GM18951 (cell line): ENCODE results near the gene DNAI1.
"Not testable (repeated sequence)": the region's sequence is repeated elsewhere in the genome, so short reads cannot be mapped to it uniquely, and the experiment has no call there.

Source experiments
- POLR2A ChIP-seq: IDR thresholded peaks from 4 replicates; pipeline ENCODE4 v1.6.1; 2011; ENCODE audit warnings: mild to moderate bottlenecking; ENCODE audit not compliant: insufficient read length, insufficient read depth; ENCODE audit errors: extremely low read depth
- in situ Hi-C: fragments of 300-500 bp; cut with MboI; formaldehyde crosslinking; loops from one replicate; pipeline ENCODE4 v1.12.0; 2022; ENCODE audit warnings: low sequenced_read_pairs, mixed read lengths, inconsistent platforms; ENCODE audit not compliant: unreplicated experiment

DNAI1 gene

GRCh38 chr9:34456746-34457145, 1.9 kb upstream of the DNAI1 start:
- in situ Hi-C loops: no loop called here
- no peak for TF ChIP-seq POLR2A

DNA sequence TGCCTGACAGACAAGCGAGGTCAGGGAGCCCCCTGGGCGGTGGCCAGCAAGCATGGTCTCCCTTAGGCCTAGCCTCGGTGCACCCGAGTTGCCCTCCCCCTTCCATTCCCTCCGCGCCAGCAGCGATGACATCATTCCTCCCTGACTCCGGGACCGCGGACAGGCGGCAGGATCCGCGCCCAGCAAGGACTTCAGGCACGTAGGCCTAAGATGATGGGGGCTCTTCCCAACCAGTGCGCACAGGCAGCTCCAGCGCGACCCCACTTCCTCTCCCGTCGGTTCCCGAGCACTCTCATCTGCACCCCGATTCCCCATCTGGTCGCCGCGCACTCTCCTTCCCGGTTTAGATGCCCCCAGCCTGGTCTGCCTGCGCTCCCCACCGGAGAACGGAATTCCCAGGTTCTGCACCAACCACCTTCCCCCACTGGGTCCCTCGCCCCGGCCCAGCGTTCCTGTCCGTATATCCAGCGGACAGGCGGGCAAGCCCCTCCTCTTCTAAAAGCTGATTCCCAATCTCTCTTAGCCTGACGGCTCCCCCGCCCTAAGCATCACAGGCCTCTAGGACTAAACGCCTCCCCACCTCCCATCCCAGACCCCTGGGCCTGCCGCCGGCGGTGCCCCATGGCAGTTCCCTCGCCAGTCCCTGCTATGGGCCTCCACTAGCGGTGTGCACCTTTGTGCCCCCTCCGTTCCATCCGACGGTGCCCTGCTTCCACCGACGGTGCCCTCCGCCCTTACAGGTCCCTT, 1.2 kb upstream of the DNAI1 start:
- in situ Hi-C loops: no loop called here
- TF ChIP-seq POLR2A: no peak

- no peak for TF ChIP-seq POLR2A
- in situ Hi-C loops: no loop called here
Measured at GRCh38 chr9:34458959-34459340, 345 bp downstream of the DNAI1 start.

- in situ Hi-C loops: no loop called here
- no peak for TF ChIP-seq POLR2A
Measured at GRCh38 chr9:34459356-34459755, 751 bp downstream of the DNAI1 start.

- in situ Hi-C loops: no loop called here
Measured at GRCh38 chr9:34459941-34460340, 1.3 kb downstream of the DNAI1 start.

DNA sequence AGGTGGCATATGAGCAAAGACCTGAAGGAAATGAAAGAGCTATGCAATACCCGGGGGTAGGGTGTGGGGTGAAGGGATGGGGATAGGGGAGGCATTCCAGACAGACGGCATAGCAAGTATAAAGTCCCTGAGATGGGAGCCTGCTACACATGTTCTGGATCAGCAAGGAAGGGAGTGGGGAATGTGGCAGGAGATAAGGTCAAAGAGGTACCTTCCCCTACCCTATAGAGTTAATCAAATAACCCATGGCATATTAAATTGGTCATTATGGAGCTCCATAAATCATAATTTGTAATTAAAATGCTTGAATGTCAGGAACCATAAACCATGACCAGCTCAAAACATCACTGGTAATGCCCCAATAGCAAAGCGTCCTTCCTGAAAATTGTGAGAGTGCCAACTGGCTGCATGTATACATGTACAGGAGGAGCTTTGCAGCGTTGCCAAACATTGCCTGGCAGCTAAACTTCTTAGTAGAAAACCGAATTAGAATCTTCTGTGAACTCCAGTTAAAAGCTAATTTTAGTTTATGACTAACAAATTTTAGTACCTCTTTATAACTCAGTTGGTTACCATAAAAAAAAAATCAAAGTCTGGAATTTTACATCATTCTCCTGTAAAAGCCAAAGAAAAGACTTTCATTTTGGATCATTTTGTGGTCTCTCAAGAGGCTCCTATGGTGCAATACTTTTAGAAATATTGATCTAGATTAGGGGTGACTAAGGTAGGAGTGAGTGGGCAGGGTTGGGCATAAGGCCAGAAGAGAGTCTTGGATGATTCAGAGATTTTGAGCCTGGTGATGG, 4.7 kb downstream of the DNAI1 start:
- in situ Hi-C loops: no loop called here
- TF ChIP-seq POLR2A: no peak

More at GRCh38 chr9:34459941-34460340, 1.3 kb downstream of the DNAI1 start:
- TF ChIP-seq POLR2A: no peak

DNA sequence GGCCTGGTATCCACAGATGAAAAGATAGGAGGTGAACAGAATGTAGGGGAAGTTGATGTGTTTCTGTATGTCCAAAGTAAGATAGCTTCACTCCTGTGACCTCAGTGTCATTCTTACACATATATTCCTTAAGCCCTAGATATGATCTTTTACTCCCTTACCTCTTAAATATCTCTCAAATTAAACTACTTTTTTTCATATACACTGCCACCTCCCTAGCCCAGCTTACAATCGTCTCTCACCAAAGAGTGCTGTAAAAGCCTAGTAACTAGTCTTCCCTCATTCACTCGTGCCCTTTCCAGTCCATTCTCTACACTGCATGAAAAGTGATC, 5.3 kb downstream of the DNAI1 start:
- no peak for TF ChIP-seq POLR2A
- in situ Hi-C loops: no loop called here

DNA sequence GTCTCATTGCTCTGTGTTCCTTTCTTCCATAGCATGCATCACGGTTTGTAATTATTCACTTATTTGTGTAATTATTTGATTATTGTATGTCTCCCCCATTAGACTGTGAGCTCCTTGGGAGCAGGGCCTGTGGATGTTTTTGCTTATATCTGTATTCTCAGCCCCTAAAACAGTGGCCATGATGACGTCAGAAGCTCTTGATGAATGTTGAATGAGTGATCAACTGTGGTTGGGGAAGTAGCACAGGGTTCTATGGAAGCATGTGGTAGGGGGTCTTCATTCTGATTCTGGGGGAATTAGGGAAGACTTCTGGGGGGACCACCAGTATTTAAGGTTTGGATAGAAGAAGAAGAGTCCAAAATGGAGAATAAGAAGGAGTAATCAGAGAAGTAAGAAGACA, 6.0 kb downstream of the DNAI1 start:
- in situ Hi-C loops: no loop called here
- TF ChIP-seq POLR2A: no peak

GRCh38 chr9:34465468-34465867, 6.9 kb downstream of the DNAI1 start:
- no peak for TF ChIP-seq POLR2A
- in situ Hi-C loops: no loop called here

DNA sequence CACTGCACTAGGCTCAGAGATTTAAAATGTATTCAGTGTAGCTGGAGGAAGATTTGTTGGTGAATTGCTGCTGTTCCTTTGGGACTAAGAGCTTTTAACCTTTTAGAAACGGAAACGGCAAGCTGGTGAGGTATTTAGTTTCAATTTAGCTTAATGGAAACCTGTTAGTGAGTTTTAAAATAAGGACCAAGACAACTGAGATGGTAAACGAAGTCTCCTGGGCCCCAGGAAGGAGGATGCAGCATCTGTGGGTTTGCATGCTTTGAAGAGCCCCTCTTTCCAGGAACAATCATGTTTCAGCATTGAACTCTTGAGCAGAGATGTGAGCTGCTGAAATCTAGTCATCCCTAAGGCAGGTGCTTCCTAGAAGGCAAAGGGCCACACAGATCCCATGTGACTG, 16.5 kb downstream of the DNAI1 start:
- no peak for TF ChIP-seq POLR2A
- in situ Hi-C loops: no loop called here

DNA sequence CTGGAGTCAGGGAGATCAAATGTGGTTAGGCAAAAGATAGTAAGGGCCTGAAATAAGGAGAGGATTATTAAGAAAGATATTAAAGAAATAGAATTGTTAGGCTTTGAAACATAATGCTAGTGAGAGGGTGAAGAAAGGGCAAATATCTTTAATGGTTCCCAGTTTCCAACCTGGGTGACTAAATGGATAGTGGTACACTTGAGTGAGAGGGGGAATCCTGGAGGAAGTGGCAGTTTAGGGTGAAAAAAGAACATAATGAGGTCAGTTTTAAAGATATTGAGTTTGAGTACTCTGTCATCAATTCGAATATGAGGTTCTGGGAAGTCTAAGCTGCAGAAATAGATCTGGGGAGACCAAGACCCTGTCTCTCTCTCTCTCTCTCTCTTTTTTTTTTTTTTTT, 18.9 kb downstream of the DNAI1 start:
- TF ChIP-seq POLR2A: no peak

DNA sequence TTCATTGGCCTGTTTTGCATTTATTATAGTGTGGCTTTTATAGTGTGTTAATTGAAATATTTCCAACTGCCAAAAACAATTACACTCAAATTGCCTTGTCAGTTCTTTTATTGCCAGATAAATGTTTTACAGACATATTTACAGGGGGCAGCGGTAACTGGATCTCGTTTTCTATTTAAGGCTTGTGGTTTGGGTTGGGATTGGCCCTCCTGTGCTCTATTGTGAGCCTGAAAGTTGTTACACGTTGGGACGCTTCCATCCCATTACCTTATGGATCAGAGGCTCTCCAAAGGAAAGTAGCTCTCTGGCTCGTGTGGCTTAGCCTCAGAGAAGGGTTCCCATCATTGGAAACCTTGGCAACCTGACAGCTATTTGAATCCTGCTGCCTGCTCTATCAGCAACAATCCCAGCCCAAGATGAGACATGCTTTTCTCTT, 20.8 kb downstream of the DNAI1 start:
- in situ Hi-C loops: no loop called here
- no peak for TF ChIP-seq POLR2A

More for the DNA sequence above, 18.9 kb downstream of the DNAI1 start:
- in situ Hi-C loops: no loop called here

- in situ Hi-C loops: not testable (repeated sequence)
Measured at GRCh38 chr9:34481620-34482019, 23.0 kb downstream of the DNAI1 start.

DNA sequence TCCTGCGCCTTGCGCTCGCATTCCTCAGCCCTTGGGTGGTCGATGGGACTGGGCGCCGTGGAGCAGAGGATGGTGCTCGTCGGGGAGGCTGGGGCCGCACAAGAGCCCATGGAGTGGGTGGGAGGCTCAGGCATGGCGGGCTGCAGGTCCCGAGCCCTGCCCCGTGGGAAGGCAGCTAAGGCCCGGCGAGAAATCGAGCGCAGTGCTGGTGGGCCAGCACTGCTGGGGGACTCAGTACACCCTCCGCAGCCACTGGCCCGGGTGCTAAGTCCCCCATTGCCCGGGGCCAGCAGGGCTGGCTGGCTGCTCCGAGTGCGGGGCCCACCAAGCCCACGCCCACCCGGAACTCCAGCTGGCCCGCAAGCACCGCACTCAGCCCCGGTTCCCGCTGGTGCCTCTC, 24.1 kb downstream of the DNAI1 start:
- in situ Hi-C loops: not testable (repeated sequence)
